ENCODE measurements around the gene CTSZ.
"Not testable (repeated sequence)": the region's sequence is repeated elsewhere in the genome, so short reads cannot be mapped to it uniquely, and the experiment has no call there.

CTSZ gene

DNA sequence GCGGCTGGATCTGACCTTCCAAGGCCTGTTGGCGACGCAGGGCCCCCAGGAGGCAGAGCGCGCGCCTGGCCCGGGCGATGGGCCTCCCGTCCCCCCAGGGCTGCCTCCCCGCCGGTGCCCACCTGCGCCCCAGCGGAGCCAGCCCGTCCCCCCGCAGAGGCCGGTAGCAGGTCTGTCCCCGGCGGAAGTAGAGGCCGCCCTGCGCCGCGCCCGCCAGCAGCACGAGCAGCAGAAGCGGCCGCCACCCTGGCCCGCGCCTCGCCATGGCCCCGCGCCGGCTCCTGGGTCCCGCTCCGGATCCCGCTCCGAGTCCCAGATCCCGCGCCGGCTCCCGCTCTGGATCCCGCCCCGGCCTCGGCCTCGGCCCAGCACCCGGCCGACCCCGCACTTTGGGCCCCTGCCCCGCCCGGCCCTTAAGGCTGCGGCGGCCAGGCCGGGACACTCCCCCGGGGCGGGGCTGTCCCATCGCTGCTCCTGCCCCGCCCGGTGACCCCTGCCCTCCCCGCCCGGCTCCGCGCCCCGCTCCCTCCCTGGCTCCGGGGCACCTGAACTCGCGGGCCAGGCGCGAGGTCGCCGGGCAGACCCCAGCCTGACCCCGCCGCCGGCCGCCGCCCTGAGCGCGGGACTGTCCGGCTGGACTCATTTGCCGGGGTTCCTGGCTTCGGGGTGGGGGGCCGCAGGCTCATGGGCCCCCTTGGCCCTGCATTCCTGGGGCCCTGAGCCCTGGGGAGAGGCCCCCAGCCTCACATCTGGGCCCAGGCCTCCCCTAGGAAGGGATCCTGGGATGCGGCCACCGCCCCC, at the start of gene CTSZ:
Gene CTSZ, minus strand, starts transcription at position 391 of the 801 bp plus-strand sequence. Its CDS starts 126 bp downstream, at position 265.
- no peak for FAIRE-seq

DNA sequence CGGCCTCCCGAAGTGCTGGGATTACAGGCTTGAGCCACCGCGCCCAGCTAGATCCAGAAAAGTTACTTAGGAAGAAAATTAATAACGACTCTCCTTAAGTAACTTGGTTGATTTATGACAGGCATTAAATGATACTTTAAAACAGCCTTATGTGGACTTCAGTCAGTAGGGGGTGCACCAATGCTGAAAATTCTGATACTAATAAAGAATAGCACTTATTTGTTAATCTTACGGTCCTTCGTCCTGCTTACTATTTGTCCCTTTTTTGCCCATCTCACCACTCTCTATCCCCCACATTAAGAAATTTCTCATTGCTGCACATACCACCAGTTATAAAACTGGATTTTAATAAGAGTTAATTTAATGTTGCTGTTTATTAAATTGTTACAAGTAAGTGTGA, 48.2 kb upstream of the CTSZ start:
- FAIRE-seq = no peak

DNA sequence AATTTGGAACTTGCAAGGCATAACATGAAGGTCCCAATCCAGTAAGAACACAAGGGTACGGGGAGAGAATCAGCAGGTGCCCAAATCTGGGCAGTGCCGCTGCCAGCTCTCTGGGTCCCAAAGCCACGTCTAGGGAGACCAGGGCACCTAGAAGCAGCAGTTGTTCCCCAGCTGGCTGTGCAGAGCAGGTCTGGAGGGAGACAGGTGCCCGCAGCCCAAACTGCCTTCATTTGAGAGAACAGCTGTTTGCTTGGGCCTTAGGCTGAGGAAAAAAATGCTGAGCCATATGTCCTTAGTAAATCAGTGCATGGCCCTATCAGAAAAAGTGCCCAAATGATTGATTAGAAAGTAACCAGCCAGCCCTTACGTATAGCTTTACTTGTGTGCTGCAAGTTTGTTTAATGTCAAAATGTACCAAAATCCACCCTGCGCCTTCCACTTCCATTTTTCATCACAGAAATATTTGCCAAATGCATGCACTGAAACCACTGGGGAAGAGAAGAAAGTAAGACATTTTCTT, 44.7 kb upstream of the CTSZ start:
- FAIRE-seq = no peak

DNA sequence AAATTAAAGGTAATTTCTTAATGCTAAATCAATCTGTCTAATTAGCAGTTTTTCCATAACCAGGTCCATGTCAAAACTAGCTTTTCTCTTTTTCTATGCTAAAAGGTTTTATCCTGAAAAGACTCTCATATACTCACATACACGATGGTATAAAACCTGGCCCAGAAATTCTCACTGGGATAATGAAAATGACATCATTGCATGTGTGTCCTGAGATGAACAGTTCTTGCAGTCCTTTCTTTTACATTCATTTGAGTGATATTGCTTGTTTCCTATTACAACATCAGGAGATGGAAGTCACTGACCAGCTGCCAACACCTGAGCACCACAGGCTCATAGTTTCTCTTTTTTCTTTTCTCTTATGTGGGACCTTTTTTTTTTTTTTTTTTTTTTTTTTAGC, 43.4 kb upstream of the CTSZ start:
- FAIRE-seq = no peak

DNA sequence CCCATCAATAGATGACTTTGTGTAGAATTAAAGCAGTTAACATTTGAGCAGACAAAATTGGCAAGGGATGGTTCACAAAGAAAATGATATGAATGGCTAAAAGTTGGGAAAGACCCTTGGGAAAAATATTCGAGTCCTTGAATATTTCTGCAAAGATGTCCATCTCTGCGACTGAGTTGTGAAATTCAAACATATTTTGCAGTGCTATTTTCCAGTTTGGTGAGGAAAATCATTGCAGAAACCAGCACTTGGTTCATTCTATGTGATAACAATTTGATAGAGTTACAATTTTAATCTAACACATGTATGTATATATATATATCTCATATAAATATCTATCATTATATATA, 41.6 kb upstream of the CTSZ start:
- FAIRE-seq = no peak

DNA sequence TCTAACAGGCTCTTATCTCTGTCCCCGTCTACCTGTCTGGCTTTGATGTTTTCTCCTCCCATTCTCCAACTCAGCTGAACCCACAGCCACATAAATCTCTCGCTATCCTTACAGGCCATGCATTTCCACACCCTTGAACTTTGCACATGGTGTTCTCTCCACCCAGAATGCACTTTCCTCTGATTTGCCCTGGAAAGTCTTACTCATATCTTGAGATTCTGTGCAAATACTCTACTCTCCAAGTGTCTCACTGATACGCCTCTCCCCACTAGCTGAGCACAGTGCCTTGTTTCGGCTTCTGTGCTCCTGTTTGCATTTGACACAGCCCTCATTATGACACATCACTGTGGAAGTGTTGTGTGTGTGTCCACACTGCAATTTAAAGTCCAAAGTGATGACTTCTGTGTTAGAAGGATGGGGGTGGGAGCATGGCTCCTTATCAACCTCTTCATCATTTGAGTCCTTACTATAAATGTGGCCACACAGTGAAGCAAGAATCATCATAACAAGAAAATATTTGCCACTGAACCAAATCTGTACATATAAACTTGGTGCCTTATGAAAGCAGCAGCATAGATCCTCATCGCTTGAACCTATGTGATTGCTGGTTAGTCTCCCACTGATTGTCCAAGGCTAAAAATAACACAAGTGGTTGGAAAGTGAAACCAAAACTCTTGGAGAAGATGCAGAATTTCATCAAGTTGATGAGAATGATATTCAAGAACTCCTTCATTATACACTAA, 41.1 kb upstream of the CTSZ start:
- no peak for FAIRE-seq

DNA sequence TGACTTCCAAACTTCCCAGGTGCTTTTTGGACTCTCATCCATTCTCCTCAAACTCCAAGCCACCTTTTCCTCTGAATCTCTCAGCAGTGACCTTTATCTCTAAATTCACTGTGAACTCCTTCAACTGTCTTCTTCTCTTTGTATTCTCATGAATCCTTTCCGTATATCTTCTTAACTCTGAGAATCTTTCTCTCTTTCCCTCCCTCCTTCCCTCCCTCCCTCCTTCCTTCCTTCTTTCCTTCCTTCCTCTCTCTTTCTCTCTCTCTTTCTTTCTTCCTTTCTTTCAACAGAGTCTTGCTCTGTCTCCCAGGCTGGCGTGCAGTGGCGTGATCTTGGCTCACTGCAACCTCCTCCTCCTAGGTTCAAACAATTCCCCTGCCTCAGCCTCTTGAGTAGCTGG, 39.8 kb upstream of the CTSZ start:
- no peak for FAIRE-seq

DNA sequence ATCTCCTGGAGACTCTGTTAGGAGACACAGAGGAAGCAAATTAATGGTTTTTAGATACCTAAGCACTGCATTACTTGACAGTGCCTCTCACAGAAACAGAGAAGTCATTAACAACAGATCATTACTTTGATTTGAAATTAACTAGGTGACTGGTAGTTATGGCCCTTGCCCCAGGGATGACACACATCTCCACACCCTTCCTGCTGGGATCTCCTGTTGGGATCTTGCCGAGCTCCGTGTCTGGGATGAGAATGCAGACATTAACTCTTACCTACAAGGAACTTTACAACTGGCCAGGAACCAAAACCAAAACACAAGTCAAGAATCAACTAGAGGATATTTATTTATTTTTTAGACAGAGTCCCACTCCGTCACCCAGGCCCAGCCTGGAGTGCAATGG, 37.7 kb upstream of the CTSZ start:
- FAIRE-seq = no peak

DNA sequence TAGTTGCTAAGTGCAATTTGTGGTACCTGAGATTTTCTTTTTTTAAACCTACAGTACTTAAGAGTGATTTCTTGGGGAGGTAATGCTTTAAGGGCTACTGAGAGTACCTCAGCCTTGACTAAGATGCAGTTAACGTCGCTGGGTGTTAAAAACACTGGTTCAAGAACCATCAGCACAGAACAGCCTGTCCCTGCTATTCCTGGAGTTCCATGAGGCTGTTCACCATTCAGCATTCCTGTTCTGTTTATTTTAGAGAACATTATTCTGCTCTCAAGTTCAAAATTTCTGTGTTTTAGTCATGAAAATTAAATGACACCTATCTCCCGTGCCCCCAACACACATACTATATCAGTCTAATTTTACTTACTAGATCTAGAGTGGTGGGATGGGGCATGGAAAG, 37.2 kb upstream of the CTSZ start:
- FAIRE-seq = no peak

DNA sequence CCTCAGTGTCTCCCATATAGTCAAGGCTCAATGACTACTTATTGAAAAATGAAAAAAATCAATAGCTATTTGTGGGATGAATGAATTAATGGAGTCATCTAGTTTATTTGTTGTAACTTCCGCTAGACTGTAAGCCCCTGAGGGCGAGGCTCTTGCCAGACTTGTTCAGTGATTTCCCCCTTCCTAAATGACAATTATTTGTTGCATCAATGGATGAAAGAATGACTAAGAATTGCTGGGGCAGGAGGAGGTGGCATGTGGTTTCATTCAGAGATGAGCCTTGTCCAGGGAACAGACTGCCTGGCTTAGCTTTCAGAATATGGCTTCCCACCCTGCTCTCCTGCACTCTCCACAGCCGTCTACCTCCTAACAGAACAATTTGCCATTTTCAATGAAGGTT, 36.6 kb upstream of the CTSZ start:
- FAIRE-seq = no peak

DNA sequence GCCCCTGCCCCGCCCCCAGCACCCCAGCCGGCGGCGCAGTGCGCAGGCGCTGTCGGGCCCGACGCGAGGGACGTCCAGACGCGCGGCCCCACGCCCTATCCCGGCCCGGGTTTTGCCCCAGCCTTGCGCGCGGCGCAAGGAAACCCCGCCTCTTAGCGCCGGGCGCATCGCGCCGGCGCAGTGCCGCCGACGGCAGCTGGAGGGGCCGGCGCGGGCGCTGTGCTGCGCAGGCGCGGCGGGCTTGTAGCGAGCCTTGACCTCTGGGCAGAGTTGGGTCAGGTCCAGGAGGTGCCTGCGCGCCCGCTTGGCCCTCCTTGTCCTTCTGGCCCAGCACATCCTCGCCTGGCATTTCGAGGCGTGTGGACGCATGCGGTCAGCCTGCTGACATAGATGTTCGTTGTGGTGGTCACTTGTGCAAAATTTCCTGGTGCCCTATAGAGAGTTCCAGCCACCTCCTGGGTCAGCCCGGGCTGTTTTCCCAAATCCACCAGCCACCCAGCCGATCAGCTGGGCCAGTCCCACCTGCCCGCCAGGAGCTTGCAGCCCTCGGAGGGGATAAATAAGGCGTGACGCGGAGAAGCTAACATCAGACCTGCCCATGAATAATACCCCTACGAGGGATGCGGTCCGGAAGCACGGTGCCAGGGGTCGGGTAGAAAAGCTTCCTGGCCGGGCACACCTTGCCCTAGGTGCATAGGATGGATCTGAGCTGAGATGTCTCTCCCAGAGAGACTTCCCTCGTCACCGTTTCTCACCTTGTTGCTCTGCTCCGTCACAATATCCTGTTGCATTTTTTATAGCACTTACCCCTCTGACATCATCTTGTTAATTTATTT, 36.0 kb upstream of the CTSZ start:
- no peak for FAIRE-seq

DNA sequence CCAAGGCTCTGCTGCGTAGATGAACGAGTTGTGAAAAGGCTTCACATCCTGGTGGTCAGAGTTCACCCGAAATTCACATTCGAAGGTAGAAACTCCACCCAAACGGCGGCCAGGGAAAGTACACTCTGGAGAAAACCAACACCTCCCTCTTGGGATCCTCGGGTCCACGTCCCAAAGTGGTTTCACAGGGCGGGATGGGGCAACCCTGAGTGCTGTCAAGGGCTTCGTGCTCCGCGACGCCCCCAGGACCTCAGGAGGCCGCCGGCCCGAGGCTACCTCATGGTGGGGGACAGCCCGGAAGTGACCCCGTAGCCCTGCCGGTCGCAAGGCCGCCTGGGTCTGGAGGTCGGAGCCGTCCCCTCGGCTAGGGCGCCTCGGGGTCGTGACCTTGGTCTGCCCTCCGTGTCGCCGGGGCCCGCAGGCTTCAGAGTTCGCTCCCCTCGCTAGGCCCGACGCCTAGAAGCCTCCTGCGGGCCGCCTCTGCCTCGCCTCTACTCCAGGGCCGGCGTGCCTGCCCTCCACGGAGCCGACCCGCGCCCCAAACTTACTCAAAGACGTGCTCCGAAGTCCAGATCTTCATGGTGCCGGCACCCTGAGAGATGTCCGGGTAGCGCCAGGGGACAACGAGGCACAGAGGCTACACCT, 35.2 kb upstream of the CTSZ start, which contains the start of gene PRELID3B:
Gene PRELID3B, minus strand, starts transcription at position 636 of the 645 bp plus-strand sequence. Its CDS starts 56 bp downstream, at position 580.
- no peak for FAIRE-seq

DNA sequence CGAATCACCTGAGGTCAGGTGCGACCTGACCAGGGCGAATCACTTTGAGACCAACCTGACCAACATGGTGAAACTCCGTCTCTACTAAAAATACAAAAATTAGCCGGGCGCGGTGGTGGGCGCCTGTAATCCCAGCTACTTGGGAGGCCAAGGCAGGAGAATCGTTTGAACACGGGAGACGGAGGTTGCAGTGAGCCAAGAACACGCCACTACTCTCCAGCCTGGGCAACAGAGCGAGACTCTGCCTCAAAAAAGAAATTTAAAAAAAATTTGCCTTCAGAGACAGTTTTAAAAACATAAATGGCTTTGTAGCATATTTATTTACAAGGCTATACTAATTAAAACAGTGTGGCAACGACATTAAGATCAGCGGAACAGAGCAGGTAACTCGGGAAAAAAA, 34.4 kb upstream of the CTSZ start:
- not testable (repeated sequence) for FAIRE-seq

DNA sequence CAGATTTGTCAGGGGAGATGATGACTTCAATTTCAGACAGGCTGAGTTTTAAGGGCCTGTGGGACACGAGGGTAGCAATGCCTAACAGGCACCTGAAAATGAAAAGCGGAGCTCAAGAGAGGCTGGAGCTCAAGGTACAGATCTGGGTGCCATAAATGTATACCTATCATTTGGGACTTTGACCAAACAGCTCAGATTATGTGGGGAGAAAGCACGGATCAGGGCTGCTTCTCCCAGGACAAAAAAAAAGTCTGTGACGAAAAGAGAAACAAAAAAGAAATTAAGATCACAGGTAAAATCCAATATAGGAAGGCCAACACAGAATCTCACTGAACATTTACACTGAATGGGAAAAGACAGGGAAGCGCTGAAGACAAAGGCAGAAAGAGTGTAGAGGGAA, 33.6 kb upstream of the CTSZ start:
- FAIRE-seq = no peak

DNA sequence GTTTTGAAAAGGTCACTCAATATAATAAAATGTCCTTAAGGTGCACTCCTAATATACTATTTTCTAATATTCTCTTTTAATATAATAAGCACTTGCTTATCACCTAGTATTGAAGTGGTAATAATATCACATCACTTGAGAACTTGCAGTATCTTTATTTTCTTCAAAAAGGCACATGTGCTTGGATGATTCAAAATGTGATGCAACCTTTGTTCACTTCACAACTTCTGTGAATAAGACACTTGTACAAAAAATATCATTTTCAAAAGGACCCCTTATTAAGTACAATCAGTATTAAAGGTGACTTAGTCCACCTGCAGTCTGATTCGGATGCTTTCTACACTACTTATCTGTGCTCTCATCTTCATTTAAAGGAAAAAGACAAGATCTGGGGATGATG, 32.2 kb upstream of the CTSZ start:
- FAIRE-seq = no peak

DNA sequence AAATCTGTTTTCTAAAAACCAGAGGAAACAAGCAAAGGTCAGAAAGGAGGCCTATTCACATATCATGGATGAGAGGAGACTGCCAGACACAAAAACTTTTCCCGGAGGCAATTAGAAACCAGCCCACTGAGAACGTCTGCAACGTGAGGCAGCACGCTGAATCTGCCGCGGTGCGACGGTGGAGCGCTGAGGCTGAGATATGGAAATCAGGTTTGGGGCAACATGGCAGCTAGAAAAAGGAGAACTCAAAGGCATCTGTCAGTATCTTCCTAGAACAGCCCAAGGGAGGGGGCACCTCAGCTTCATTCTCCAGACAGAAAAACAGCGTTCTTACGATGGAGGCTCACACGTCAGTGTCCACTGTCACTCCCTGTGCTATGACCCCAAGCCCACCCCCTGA, 30.3 kb upstream of the CTSZ start:
- no peak for FAIRE-seq

DNA sequence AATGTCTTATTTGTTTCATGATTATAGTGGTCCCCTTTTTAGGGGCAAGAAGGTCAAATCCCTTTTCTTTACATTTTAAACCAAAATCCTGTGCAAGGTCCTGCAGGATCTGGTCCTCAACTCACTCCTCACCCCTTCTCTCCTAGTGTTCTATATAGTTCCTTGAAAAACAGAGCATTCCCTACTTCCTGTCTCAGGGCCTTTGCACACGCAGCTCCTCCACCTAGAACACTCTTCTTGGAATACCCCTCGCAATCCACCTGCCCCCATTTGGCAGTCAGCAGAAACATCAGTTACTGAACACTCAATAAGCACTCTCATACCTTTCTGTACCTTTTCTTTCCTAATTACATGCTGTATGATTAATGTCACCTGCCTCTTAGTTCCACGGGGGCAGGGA, 28.3 kb upstream of the CTSZ start:
- FAIRE-seq = no peak

DNA sequence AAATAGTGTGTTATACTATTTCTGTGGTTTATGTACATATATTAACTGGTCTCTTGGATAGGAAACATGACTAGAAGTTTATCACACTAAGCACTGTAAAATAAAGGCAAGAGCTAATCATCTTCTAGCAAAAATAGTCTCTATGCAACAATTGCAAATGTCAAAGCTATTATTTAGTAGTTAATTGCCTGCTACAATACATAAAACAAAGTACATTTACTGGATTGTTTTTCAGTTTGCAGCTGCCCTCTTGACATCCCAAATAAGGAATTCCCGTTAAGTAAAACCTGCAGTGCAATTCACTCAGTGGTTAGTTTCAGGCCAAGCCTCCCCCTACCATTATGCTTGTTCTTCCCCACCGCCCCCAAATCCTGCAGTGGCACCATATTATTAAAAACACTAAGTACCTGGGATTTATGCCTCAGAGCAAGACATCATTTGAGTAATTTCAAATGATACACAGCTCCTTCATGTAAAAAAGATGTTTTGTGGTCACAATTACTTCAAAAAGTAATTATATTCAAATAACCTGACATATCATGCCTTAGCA, 26.6 kb upstream of the CTSZ start:
- FAIRE-seq = no peak

DNA sequence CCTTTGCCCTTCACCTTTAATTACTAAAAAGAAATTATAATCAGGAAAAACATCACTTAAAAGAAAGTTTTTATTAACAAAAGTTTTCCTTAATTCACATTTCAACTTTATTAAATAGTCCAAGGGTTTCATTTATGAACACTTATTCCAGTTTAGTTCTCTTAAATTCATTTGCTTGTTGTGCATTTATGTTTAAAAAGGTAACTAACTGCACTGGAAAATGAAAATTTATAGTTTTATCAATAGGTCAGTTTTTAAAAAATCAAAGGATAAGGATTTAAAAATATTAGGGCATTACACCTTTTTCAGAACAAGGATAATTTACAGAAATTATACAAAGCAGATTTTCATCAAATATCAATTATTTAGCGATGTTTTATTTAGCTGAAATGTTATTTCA, 26.0 kb upstream of the CTSZ start:
- FAIRE-seq = peak; percentile 63

DNA sequence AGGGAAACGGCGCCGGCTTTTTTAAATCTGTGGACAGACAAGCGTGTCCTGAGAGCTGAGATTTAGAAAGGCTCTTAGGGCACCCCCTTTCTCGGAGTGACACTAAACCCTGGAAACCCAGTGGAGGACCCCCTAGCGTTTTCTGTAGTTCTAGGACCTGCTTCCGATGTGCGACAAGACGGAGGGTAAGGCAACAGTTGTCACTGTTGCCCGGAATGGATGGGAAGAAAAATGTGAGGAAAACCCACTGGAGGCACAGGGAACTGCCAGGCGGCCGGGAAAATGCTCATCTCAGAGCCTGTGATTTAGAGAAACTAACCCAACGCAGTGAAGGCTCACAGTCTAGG, 25.6 kb upstream of the CTSZ start:
- FAIRE-seq = no peak

DNA sequence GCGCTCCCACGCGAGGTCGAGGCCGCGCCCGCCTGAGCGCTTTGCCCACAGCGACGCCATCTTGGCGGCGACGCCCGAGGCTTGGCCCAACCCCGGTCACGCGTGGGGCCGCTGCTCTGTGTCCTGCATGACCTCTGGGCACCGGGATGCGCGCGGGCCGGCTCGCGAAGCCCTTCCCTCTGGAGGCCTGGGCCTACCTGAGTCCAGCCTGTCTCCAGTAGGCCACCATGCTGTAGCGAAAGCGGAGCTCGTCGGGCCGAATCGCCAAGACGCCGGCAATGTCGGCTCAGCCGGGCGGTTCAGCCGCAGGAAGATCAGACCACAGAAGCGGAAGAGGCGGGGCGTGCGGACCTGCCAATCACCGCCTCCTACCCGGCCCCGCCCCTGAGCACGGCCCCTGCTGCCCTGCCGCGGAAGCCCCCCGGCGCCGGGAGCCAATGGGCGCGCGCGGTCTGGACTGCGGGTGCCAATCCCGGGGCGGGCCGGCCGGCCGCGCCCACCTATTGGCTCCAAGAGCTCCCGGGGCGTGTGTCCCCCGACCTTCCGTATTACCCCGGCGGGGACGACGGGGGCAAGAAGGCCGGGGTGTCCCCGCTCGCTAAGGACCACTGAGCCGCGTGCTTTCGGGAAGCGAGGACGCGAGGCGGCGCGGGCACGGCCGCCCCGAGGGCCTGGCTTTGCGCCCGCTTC, 25.1 kb upstream of the CTSZ start, which contains the start of gene ATP5F1E:
Gene ATP5F1E, minus strand, starts transcription at position 313 of the 690 bp plus-strand sequence. Its CDS starts 84 bp downstream, at position 229.
- FAIRE-seq = no peak

DNA sequence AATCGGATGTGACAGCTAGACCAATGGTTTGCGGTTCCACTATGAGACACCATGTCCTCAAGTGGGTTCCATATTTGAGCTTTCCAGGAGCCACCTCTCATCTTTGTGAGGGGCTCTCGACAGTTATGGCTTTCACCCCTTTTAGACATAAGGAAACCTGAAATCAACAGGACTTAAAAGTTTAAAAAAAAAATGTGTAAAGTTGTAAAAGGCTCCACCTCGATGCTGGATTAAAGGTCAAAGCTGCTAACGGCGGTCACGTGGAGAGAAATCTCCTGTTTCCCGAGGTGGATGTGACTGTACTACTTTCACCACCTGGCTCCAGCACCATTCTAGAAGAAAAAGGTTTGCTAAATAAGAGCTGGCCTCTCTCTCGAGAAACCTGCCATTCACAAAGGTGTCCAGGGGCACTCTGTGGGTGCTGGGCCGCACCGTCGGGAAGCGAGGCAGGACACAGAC, 24.5 kb upstream of the CTSZ start:
- FAIRE-seq = no peak

Measured in G401.6 (cell line).